Activated CD8-positive, alpha-beta memory T cell treated with anti-CD3 and anti-CD28 coated beads, Interleukin-2, amount 50 U/mL, for 24 hours (primary cell): Measurements from ENCODE around the gene CORT.
"Not testable (repeated sequence)": the region's sequence is repeated elsewhere in the genome, so short reads cannot be mapped to it uniquely, and the experiment has no call there.

Experiments used
- DNase-seq: peaks from one replicate; pipeline ENCODE4 v3.0.0-alpha.2; 2020; ENCODE audit errors: extremely low read depth

The CORT gene

DNA sequence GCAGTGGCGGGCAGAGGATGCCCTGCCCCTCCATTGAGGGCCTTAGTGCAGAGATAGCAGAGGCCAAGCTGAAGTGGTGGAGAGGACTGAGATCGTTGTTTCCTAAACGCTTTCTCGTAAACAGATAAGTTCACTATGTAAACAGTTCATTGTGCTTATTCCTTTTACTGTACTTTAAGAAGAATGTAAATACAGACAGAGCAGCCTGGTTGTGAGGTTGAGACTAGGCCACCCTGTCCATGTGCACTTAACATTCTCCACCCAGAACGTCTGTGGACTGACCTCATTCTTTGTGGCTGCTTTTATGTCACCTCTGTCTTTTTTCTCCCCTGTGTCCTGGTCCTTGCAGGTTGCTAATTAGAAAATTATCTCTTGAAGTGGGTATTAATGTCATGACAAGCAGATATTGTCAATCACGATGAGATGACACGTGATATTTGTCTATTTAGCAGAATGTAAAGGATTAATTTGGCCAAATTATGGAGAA lies 11.1 kb upstream of the CORT start:
- DNase-seq: no peak

DNA sequence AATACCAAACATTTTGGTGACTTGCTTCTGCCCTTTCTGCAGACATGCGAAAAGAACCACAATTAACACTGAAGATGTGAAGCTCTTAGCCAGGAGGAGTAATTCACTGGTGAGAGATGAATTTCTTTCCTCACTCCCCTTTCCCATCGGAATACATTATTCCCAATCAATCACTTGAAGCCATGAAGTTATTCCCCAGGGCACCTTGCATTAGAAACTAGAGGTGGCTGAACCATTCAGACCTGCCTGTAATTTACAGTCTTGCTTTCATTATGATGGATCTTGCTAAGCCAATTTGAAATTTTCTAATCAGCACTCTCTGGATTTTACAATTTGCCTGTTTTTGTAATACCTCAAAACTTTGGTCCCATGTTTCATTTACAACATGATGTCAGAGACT lies 9.5 kb upstream of the CORT start:
- DNase-seq: no peak

DNA sequence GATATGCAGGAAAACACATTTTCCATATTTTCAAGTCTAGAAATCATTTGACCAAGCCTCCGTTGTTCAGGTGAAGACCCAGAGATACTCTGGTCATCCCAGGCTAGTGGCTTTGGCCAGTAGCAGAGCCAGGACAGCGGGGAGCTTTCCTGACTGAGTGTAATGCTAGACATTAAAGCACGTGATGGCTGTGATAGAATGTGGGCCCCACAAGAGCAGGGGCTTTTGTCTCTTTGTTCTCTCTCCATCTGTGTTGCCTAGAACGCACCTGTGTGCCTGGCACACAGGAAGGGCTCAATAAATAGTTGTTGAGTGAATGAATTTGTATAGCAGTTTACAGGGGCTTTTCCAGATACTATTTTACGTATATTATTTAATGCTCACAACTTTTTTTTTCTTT lies 9.0 kb upstream of the CORT start:
- DNase-seq: no peak

GRCh38 chr1:10444248-10444647 lies 5.6 kb upstream of the CORT start:
- no peak for DNase-seq

DNA sequence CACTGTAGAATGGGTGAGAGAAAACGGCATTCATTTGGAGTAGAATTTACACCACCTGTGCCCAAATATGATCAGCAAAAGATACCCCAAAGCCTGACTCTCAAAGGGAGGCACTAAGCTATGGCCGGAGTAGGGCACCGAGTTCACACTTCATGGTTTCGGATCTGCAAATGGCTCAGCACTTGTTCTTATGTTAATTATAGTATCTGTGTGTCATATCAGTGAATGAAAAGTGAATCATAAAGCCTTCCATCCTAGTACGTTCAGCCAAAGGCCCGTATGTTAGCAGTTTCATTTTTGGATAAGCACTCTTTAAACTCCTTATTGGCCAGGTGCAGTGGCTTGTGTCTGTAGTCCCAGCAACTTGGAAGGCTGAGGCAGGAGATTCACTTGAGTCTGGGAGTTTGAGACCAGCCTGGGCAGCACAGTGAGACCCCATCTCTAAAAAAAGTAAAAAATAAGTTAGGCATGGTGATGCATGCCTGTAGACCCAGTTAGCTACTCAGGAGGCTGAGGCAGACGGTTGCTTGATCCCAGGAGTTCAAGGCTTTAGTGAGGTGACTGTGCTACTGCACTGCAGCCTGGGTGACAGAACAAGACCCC lies 4.9 kb upstream of the CORT start:
- no peak for DNase-seq

- DNase-seq: no peak
Measured at GRCh38 chr1:10446790-10447422, 2.9 kb upstream of the CORT start.

DNA sequence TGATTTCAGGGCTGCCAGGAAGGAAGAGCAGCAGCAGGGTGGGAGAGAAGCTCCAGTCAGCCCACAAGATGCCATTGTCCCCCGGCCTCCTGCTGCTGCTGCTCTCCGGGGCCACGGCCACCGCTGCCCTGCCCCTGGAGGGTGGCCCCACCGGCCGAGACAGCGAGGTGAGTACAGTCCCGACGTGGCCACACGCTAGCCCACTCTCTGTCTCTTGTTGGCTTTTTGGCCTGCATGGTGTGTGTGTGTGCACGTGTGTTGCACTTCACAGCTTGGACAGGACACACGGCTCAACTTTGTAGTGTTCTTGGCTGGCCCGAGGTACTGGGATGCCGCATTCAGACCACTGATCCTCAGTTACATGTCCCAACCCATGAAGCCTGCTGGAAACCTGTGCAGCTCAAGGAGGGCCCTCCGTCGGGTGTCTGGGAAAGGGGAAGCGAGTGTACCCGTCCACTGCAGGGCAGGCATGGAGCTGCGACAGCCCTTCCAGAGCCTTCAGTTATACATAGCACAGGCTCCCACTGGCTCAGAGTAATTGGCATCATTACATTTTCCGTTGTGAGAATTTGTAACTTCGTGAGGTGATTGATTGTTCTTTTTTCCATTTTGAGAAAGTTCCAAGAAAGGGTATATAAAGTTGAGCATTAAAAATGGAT lies 454 bp downstream of the CORT start:
- no peak for DNase-seq

- DNase-seq: no peak
Measured at GRCh38 chr1:10450836-10451235, 1.0 kb downstream of the CORT start.

DNA sequence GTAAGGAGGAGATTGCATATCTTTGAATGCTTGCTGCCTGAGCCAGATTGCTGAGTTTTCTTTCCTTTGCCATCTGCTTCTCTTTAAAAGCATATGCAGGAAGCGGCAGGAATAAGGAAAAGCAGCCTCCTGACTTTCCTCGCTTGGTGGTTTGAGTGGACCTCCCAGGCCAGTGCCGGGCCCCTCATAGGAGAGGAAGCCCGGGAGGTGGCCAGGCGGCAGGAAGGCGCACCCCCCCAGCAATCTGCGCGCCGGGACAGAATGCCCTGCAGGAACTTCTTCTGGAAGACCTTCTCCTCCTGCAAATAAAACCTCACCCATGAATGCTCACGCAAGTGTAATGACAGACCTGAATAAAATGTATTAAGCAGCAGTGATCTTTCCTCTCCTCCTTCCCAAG lies 1.5 kb downstream of the CORT start:
- no peak for DNase-seq

DNA sequence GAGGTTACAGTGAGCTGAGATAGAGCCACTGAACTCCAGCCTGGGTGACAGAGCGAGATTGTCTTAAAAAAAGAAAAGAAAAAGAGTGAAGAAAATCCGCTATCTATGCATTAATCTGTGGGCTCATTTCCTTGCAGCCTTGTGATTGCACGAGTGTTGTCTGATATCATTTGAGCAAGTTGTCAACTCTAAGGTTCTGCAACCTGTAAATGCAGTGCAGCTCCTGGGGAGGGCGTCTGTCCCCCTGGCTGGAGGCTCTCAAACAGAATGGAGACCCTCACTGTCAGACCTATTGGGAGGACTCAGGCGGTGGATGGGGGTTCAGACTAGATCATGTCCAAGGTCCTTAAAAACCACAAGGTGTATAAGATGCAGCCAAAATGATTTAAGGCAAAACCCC lies 6.2 kb downstream of the CORT start:
- DNase-seq: no peak

GRCh38 chr1:10456661-10457060 lies 6.8 kb downstream of the CORT start:
- DNase-seq: no peak

DNA sequence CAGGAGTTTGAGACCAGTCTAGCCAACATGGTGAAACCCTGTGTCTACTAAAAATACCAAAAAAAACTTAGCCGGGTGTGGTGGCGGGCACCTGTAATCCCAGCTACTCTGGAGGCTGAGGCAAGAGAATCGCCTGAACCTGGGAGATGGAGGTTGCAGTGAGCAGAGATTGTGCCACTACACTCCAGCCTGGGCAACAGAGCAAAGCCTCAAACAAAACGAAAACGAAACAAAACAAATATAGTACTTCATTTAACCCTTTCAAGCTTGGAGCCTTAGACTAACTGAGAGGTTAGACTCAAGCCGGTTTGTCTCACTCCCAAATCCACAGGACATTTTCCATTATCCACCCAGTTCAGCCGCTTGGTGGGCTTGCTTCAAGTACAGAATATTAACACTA lies 7.6 kb downstream of the CORT start:
- not testable (repeated sequence) for DNase-seq

DNA sequence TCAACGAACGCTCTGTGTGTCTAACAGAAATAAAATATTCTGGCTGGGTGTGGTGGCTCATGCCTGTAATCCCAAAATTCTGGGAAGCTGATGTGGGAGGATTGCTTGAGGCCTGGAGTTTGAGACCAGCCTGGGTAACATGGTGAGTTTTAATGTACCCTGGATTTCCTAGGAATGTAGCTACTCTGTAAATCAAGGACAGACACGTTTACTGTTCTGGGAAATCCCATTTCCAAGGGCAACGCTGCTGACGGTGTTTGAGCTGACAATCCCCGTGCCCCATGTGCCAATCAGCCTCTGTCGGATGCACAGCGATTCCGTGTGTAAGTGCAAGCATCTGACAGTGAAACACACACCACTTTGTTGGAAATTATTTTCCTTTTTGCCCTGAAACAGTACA lies 8.0 kb downstream of the CORT start:
- no peak for DNase-seq

GRCh38 chr1:10459184-10459583 lies 9.4 kb downstream of the CORT start:
- DNase-seq: no peak

GRCh38 chr1:10467078-10467477 lies 17.2 kb downstream of the CORT start:
- DNase-seq: no peak

- DNase-seq: no peak
Measured at GRCh38 chr1:10470043-10470442, 20.2 kb downstream of the CORT start.

DNA sequence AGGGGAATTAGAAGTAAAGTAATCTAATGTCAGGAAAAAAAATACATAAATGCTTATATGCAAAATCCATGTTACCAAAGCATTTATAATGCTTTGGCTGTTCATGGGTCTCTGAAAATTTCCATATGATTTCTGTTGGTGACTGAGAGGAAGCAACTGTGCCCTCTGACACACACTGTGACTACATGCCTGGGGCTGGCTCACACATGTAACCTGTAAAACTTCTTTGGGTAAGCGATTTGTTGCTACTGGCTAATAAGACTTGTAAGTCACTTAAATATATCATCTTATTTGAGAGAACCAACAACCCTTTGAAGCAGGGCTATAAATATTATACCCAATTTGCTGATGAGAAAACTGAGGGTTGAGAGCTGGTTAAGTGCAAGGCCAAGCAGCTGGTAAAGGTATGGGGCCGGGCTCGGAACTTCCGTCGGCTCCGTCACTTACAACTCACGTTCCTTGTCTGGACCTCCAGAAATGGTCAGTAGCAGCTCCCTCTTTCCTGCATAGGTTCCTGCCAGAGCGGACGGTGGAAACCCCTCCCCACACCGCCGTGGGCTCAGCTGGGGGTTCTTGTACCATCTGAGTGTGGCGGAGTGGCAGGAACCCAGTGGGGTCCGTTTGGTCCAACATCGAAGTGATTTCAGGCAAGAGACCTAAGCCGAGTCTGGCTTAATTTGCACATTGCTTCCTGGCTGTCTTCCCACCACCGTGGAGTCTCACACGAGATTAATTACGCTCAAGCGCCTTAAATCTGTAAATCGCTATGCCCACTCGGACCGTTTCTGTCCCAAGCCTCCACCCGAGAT lies 21.8 kb downstream of the CORT start:
- no peak for DNase-seq

GRCh38 chr1:10472220-10473144 lies 22.7 kb downstream of the CORT start, which contains the start of gene DFFA:
Gene DFFA (minus strand): TSS chr1:10472529. CDS start chr1:10472458, 71 bp downstream.
- peak; percentile 85 for DNase-seq

GRCh38 chr1:10473145-10473765 lies 23.4 kb downstream of the CORT start:
- DNase-seq: no peak

DNA sequence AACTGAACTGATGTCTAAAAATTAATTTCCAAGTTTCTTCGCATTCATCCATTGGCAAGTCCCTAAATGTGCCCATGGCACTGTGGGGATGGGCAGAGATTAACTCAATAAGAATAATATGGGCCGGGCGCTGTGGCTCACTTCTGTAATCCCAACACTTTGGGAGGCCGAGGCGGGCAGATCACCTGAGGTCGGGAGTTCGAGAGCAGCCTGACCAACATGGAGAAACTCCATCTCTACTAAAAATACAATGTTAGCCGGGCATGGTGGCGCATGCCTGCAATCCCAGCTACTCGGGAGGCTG lies 24.4 kb downstream of the CORT start:
- DNase-seq: not testable (repeated sequence)
